ENCODE measurements around the gene TSPEAR.

TSPEAR gene

DNA sequence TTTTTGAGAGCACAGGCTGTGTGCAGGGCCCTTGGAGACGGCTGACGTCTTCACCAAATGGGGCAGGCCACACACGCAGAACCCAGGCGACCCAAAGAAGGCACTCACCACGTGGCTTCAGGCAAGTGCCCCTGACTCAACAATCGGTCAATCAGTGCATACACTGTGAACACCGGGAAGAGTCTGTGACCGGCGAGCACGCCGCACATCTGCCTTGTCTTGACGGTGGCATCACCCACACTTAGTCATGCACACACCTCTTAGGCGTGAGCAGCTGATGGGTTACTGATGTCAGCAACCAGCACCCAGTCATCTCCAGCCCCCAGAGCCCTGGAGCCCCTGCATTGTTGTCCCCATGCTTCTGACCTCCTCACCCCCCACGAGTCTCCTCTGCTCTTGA, 261.0 kb downstream of the TSPEAR start:
- no peak for DNase-seq (ENCODE audit: low read depth in 2 of 2)

DNA sequence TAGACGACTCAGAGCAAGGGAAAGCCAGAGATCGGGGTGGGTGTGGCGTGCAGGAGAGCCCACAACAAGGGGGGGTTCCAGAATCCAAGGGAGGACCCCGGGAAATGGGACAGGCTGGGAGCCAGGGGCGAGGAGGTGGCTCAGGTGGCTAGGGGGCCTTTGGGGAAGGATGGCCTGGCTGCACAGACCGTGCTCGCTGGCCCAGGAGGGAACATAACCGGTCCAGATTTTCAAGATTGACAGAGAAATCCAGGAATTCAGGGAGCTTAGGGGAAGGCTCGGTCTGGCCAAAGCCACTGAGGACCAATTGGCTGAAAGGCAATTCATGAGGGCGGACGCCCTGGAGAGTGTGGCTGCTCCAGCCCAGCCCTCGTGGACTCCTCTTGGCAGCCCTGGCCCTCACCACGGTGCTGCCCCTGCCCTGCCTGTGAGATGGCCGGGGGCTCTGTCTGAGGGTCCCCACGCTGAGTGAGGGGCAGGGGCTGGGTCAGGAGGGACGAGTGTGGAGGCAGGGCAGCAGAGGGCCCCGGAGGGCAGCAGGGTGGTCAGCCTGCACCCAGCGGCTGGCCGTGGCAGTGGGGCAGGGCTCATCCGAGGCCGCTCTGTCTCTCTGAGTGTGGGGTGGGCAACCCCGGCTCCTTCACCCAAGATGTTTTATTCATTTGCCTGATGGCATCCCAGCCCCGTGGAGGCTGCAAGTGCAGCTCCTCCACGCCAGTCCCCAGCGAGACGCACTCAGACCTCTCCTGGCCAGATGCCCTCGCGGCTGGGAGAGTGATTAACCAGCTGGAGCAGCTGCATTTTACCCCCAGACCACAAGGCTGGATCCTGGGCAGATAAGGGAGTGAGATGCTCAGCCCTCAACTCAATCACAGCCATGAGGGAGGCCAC, 261.7 kb downstream of the TSPEAR start:
- no peak for DNase-seq (ENCODE audit: low read depth in 2 of 2)

DNA sequence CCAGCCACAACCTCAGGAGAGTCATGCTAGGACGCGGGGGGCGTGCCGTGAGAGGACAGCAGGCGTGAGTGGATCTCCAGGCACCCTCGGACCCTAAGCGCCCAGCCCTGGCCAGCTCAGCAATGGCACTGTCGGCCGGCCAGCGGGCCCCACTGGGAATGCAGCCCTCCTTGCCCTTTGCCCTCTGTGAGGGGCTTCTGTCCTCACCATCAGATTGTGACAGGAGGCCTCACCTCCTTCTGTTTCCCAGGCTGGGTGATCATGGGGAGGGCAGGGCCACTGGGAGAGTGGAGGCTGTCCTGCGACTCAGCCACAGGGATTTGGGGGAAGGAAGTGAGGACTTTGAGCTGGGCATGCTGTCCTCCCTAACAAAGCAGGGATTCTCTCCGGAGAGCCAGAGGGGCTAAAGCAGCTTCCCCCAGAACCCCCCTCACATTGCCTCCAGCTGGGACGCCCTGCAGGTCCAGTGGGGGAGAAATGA, 262.7 kb downstream of the TSPEAR start:
- no peak for DNase-seq (ENCODE audit: low read depth in 2 of 2)

Measured in stimulated activated CD8-positive, alpha-beta memory T cell treated with anti-CD3 and anti-CD28 coated beads, Interleukin-2, amount 100 ng/mL, for 48 hours (primary cell).